ENCODE results near the gene SLC39A11.

DNA sequence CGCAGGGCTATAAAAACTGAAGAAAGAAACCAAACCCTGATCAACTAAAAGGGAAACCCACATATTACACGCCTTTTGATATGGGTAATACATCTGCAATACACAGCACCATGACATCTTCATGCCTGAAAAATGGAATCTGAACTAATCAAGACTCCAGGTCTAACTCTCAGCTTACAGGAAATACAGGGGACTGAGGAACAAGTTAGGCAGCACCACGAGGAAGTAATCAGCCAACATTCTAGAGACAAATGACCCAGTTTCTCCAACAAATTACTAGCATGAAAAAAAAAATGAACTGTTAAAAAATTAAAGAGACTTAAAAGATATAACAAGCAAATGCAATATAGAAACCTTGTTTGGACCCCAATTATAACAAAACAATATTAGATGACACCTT, 9.1 kb downstream of the SLC39A11 start:
- TF ChIP-seq EZH2 (IDR thresholded peaks at IDR 0.05) (no peak), EZH2phosphoT487 (IDR thresholded peaks at IDR 0.05) (no peak)
- TF ChIP-seq, protein P1, sequence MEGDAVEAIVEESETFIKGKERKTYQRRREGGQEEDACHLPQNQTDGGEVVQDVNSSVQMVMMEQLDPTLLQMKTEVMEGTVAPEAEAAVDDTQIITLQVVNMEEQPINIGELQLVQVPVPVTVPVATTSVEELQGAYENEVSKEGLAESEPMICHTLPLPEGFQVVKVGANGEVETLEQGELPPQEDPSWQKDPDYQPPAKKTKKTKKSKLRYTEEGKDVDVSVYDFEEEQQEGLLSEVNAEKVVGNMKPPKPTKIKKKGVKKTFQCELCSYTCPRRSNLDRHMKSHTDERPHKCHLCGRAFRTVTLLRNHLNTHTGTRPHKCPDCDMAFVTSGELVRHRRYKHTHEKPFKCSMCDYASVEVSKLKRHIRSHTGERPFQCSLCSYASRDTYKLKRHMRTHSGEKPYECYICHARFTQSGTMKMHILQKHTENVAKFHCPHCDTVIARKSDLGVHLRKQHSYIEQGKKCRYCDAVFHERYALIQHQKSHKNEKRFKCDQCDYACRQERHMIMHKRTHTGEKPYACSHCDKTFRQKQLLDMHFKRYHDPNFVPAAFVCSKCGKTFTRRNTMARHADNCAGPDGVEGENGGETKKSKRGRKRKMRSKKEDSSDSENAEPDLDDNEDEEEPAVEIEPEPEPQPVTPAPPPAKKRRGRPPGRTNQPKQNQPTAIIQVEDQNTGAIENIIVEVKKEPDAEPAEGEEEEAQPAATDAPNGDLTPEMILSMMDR (IDR thresholded peaks at IDR 0.05) = no peak
